Prostate gland (tissue), 2 donors: ENCODE data around the gene SFXN2.

ENCODE experiments used
- CTCF ChIP-seq, 4 experiments: fragments of 200-600 bp in 2 of 4; fragments of 450-650 bp in 2 of 4; sonication (generic) in 2 of 4; IDR thresholded peaks; 1 replicate in 3 of 4; 2 replicates in 1 of 4; pipeline ENCODE4 v1.5.1; 2016 to 2019; ENCODE audit warnings: antibody characterized with exemption in 4 of 4, mild to moderate bottlenecking in 2 of 4, moderate library complexity in 2 of 4
- POLR2A ChIP-seq: fragments of 450-650 bp; IDR thresholded peaks from one replicate; pipeline ENCODE4 v1.6.1; 2016; ENCODE audit warnings: antibody characterized with exemption, mild to moderate bottlenecking
- POLR2AphosphoS5 ChIP-seq: sonication (generic); formaldehyde crosslinking; IDR thresholded peaks from one replicate; pipeline ENCODE4 v1.6.1; 2017; ENCODE audit warnings: antibody characterized with exemption

GRCh38 chr10:102769375-102770107 is 55.1 kb downstream of the SFXN2 start:
- peak; percentile 90 for TF ChIP-seq POLR2AphosphoS5
- no peak for TF ChIP-seq CTCF (IDR thresholded peaks at IDR 0.05)
- TF ChIP-seq POLR2A, result no peak
